IMR-90 (cell line): Measurements from ENCODE around the gene MXRA8. TPM values are rescaled to one million over a fixed set of nuclear protein-coding genes. Genes with fewer than 3 reads are reported as not detected.

Source experiments
- ATAC-seq: fragments of 200-7000 bp; cut with Tn5 transposase; 2 replicates; pipeline ENCODE4 v1.9.1; 2020; ENCODE audit warnings: low read depth, mild to moderate bottlenecking, moderate library complexity
- BruUV-seq: library from RNA; stranded (reverse); fragments of 400-500 nt; replicated peaks from 2 replicates; lab custom pipeline; 2021; lab: Mats Ljungman, UMichigan
- CTCF ChIA-PET: fragments of 300-600 bp; formaldehyde crosslinking; extraction: SDS; loops from one replicate; lab custom pipeline; 2021; ENCODE audit warnings: antibody characterized with exemption; lab: Yijun Ruan, JAX
- POLR2A ChIA-PET: fragments of 300-600 bp; sonication (Branson Sonifier 250); formaldehyde crosslinking; loops from one replicate; lab custom pipeline; 2022; ENCODE audit warnings: antibody characterized with exemption; ENCODE audit not compliant: unreplicated experiment; lab: Charles Lee
- DNase-seq: peaks from one replicate; pipeline ENCODE4 v3.0.0; 2013
- H2AFZ ChIP-seq: replicated peaks from 2 replicates; pipeline ENCODE3; 2013; ENCODE audit warnings: low read length, mild to moderate bottlenecking; ENCODE audit not compliant: poor library complexity
- H2AK5ac ChIP-seq: 2 replicates; pipeline ENCODE4 v1.6.1; 2013; ENCODE audit warnings: low read depth, low read length, inconsistent platforms
- H2AK9ac ChIP-seq: replicated peaks from 2 replicates; pipeline ENCODE3; 2013; ENCODE audit warnings: mild to moderate bottlenecking, low read depth, low read length, moderate library complexity; ENCODE audit not compliant: poor library complexity
- H2BK120ac ChIP-seq: 2 replicates; pipeline ENCODE4 v1.6.1; 2013; ENCODE audit warnings: low read depth, low read length, inconsistent platforms
- H2BK15ac ChIP-seq: 3 replicates; pipeline ENCODE4 v1.6.1; 2013; ENCODE audit warnings: low read depth, low read length, inconsistent platforms
- H2BK20ac ChIP-seq: 2 replicates; pipeline ENCODE4 v1.6.1; 2013; ENCODE audit warnings: low read depth, mild to moderate bottlenecking, inconsistent platforms, low read length, moderate library complexity
- H2BK5ac ChIP-seq: 2 replicates; pipeline ENCODE4 v1.6.1; 2013; ENCODE audit warnings: mild to moderate bottlenecking, low read depth, low read length, inconsistent platforms; ENCODE audit not compliant: poor library complexity, severe bottlenecking
- H3K14ac ChIP-seq: replicated peaks from 2 replicates; pipeline ENCODE4 v1.6.1; 2013; ENCODE audit warnings: low read depth, low read length, inconsistent platforms
- H3K18ac ChIP-seq: 2 replicates; pipeline ENCODE4 v1.6.1; 2013; ENCODE audit warnings: low read depth, low read length, control low read depth
- H3K23ac ChIP-seq: 2 replicates; pipeline ENCODE4 v1.6.1; 2013; ENCODE audit warnings: low read depth, low read length, inconsistent platforms
- H3K27ac ChIP-seq: 2 replicates; pipeline ENCODE4 v1.5.1; 2013; ENCODE audit warnings: mild to moderate bottlenecking, control low read depth, low read length; ENCODE audit not compliant: insufficient read depth
- H3K27me3 ChIP-seq: 2 replicates; pipeline ENCODE4 v1.6.1; 2013; ENCODE audit warnings: low read length; ENCODE audit not compliant: control insufficient read depth, insufficient read depth
- H3K36me3 ChIP-seq: 2 replicates; pipeline ENCODE4 v1.6.1; 2013; ENCODE audit warnings: low read length, mixed read lengths; ENCODE audit not compliant: control insufficient read depth, insufficient read depth
- H3K4ac ChIP-seq: 2 replicates; pipeline ENCODE4 v1.6.1; 2013; ENCODE audit warnings: low read depth, low read length, inconsistent platforms
- H3K4me1 ChIP-seq: 2 replicates; pipeline ENCODE4 v1.6.1; 2013; ENCODE audit warnings: low read length, mixed read lengths; ENCODE audit not compliant: control insufficient read depth, insufficient read depth
- H3K4me2 ChIP-seq: 2 replicates; pipeline ENCODE4 v1.6.1; 2013; ENCODE audit warnings: low read depth, mild to moderate bottlenecking, control low read depth, low read length, moderate library complexity
- H3K4me3 ChIP-seq: 2 replicates; pipeline ENCODE4 v1.5.1; 2013; ENCODE audit warnings: low read depth, mild to moderate bottlenecking, control low read depth, low read length, moderate library complexity; ENCODE audit not compliant: insufficient read depth
- H3K56ac ChIP-seq: 2 replicates; pipeline ENCODE4 v1.6.1; 2013; ENCODE audit warnings: low read length, inconsistent platforms; ENCODE audit not compliant: insufficient read depth; ENCODE audit errors: extremely low read depth
- H3K79me1 ChIP-seq, 2 experiments: 2 replicates each; pipeline ENCODE4 v1.6.1; 2013; ENCODE audit warnings: low read length in 2 of 2, inconsistent platforms in 1 of 2, low read depth in 1 of 2
- H3K9ac ChIP-seq: 2 replicates; pipeline ENCODE4 v1.6.1; 2013; ENCODE audit warnings: low read depth, low read length, control low read depth
- H3K9me1 ChIP-seq: 2 replicates; pipeline ENCODE4 v1.6.1; 2013; ENCODE audit warnings: low read length, inconsistent platforms; ENCODE audit not compliant: insufficient read depth
- H3K9me3 ChIP-seq: 2 replicates; pipeline ENCODE4 v1.6.1; 2013; ENCODE audit warnings: low read length; ENCODE audit not compliant: control insufficient read depth, insufficient read depth
- H4K20me1 ChIP-seq: 2 replicates; pipeline ENCODE4 v1.6.1; 2013; ENCODE audit warnings: low read length, inconsistent platforms; ENCODE audit not compliant: insufficient read depth
- H4K5ac ChIP-seq: 2 replicates; pipeline ENCODE4 v1.6.1; 2013; ENCODE audit warnings: mild to moderate bottlenecking, low read depth, low read length, control low read depth
- H4K8ac ChIP-seq, 2 experiments: 2 replicates each; pipeline ENCODE4 v1.6.1; 2013; ENCODE audit warnings: low read depth in 2 of 2, low read length in 2 of 2, control low read depth in 1 of 2, inconsistent platforms in 1 of 2
- H4K91ac ChIP-seq: 2 replicates; pipeline ENCODE4 v1.6.1; 2013; ENCODE audit warnings: low read depth, low read length, inconsistent platforms; ENCODE audit not compliant: insufficient read depth
- BHLHE40 ChIP-seq: fragments of 150-350 bp; IDR thresholded peaks from 2 replicates; pipeline ENCODE4 v1.6.1; 2016; ENCODE audit warnings: mild to moderate bottlenecking, low read depth, low read length
- CEBPB ChIP-seq: IDR thresholded peaks from 2 replicates; pipeline ENCODE4 v1.6.1; 2012; ENCODE audit warnings: low read depth, low read length, improper control_type of control experiment
- CHD1 ChIP-seq: IDR thresholded peaks from 2 replicates; pipeline ENCODE4 v1.6.1; 2012; ENCODE audit warnings: low read depth, low read length, improper control_type of control experiment
- CTCF ChIP-seq: conservative IDR thresholded peaks from 2 replicates; pipeline ENCODE4 v1.5.1; 2012; ENCODE audit warnings: mild to moderate bottlenecking, low read depth, low read length, improper control_type of control experiment
- ELK1 ChIP-seq: fragments of 150-350 bp; IDR thresholded peaks from 2 replicates; pipeline ENCODE4 v1.6.1; 2016; ENCODE audit warnings: low read depth, mild to moderate bottlenecking, low read length, moderate library complexity, borderline replicate concordance
- FOS ChIP-seq: fragments of 150-350 bp; IDR thresholded peaks from 2 replicates; pipeline ENCODE4 v1.6.1; 2016; ENCODE audit warnings: low read depth, low read length
- MAFK ChIP-seq: IDR thresholded peaks from 2 replicates; pipeline ENCODE4 v1.6.1; 2012; ENCODE audit warnings: low read depth, low read length, improper control_type of control experiment
- MAZ ChIP-seq: IDR thresholded peaks from 2 replicates; pipeline ENCODE4 v1.6.1; 2012; ENCODE audit warnings: low read depth, mild to moderate bottlenecking, low read length, improper control_type of control experiment, moderate library complexity, borderline replicate concordance
- MXI1 ChIP-seq: IDR thresholded peaks from 2 replicates; pipeline ENCODE4 v1.6.1; 2012; ENCODE audit warnings: low read depth, mild to moderate bottlenecking, low read length, moderate library complexity, borderline replicate concordance
- NFE2L2 ChIP-seq: fragments of 150-350 bp; IDR thresholded peaks from 2 replicates; pipeline ENCODE4 v1.6.1; 2016; ENCODE audit warnings: low read depth, mild to moderate bottlenecking, low read length
- POLR2A ChIP-seq: IDR thresholded peaks from 2 replicates; pipeline ENCODE4 v1.6.1; 2012; ENCODE audit warnings: mild to moderate bottlenecking, low read depth, low read length
- RAD21 ChIP-seq: IDR thresholded peaks from 2 replicates; pipeline ENCODE4 v1.6.1; 2012; ENCODE audit warnings: low read length, improper control_type of control experiment
- RCOR1 ChIP-seq: IDR thresholded peaks from 2 replicates; pipeline ENCODE4 v1.6.1; 2012; ENCODE audit warnings: mild to moderate bottlenecking, low read length, improper control_type of control experiment; ENCODE audit not compliant: insufficient replicate concordance
- RFX5 ChIP-seq: IDR thresholded peaks from 2 replicates; pipeline ENCODE4 v1.8.0; 2012; ENCODE audit warnings: low read depth, mild to moderate bottlenecking, low read length, moderate library complexity
- SMC3 ChIP-seq: fragments of 150-350 bp; IDR thresholded peaks from 2 replicates; pipeline ENCODE4 v1.6.1; 2016; ENCODE audit warnings: low read depth, mild to moderate bottlenecking, antibody characterized with exemption, low read length, moderate library complexity
- USF2 ChIP-seq: fragments of 150-350 bp; IDR thresholded peaks from 2 replicates; pipeline ENCODE4 v1.6.1; 2017; ENCODE audit warnings: mild to moderate bottlenecking, antibody characterized with exemption, low read length, low read depth
- WGBS, 2 experiments: methylation state at CpG; one replicate each; pipeline versions ENCODE4 v1.1.5 to v1.1.7; 2013; ENCODE audit warnings: missing lambda C conversion rate in 2 of 2; ENCODE audit not compliant: insufficient read length in 1 of 2; ENCODE audit errors: extremely low coverage in 2 of 2; 5-methylcytosine and 5-hydroxymethylcytosine counted together
- dilution Hi-C: fragments of 300-500 bp; cut with HindIII; formaldehyde crosslinking; loops from one replicate; pipeline ENCODE4 v1.14.3; 2018; ENCODE audit warnings: low sequenced_read_pairs; ENCODE audit not compliant: unreplicated experiment
- in situ Hi-C: fragments of 300-500 bp; cut with MboI; formaldehyde crosslinking; loops from 3 replicates; pipeline ENCODE4 v1.14.3; 2019; ENCODE audit warnings: low sequenced_read_pairs, inconsistent platforms, mixed read lengths
- intact Hi-C: fragments of 100-400 bp; cut with micrococcal nuclease; formaldehyde crosslinking; loops from 2 replicates; pipeline ENCODE4 v1.10.0; 2022
- polyA plus RNA-seq, 3 experiments: library from polyadenylated mRNA; depleted of rRNA; stranded (reverse); fragments of >200 nt; gene quantifications; 2 replicates each; pipeline ENCODE4 v1.2.3, GENCODE V29; 2012; ENCODE audit warnings: low replicate concordance in 1 of 3
- total RNA-seq: library from RNA; depleted of rRNA; stranded (reverse); fragments of >200 nt; gene quantifications from 2 replicates; pipeline ENCODE4 v1.2.3, GENCODE V29; 2012

Gene MXRA8
- total and polyA plus RNA-seq, 2 of the 4 experiments (the other 2 are of a cell fraction): 92.5 to 469 TPM

- ATAC-seq: no peak
- 80% methylated on average over 1 of the region's 14 CpGs; no CpG with 5 or more reads in 1 of the 2 experiments for WGBS, 2 experiments
- H3K9ac ChIP-seq: no peak overlapping the region
Observed at GRCh38 chr1:1322418-1322817, 35.9 kb downstream of the MXRA8 start.

More at GRCh38 chr1:1322418-1322817, 35.9 kb downstream of the MXRA8 start:
- Histone ChIP-seq H4K91ac (no peak overlapping the region), H4K5ac (no peak overlapping the region), H3K56ac (no peak overlapping the region), H3K14ac (no peak overlapping the region), H3K23ac (no peak overlapping the region), H2AK9ac (no peak overlapping the region), H3K4me3 (no peak overlapping the region), H3K9me3 (no peaks in the 10 kb centered on the region), H2AFZ (no peak overlapping the region), H3K18ac (no peak overlapping the region), H2AK5ac (no peak overlapping the region), H3K79me1 (peaks cover 2 to 70% of the 10 kb centered on the region in 2 experiments), H3K27me3 (no peaks in the 10 kb centered on the region), H3K36me3 (peaks cover 24% of the 10 kb centered on the region), H3K4me1 (peaks cover 15% of the 10 kb centered on the region; the same call in 1 of the 2 replicates), H3K9me1 (peaks cover 4% of the 10 kb centered on the region), H3K4me2 (no peak overlapping the region), H2BK15ac (no peak overlapping the region), H2BK5ac (no peak overlapping the region), H3K4ac (no peak overlapping the region), H3K27ac (no peak overlapping the region), H2BK20ac (no peak overlapping the region), H2BK120ac (no peak overlapping the region), H4K8ac (no peak overlapping the region), H4K20me1 (peaks cover 70% of the 10 kb centered on the region)
- in situ Hi-C loops: no loop called here
- CTCF ChIA-PET: no interaction called here
- no TSS peak for BruUV-seq
- dilution Hi-C loops: no loop called here
- POLR2A ChIA-PET: no interaction called here
- no peak for DNase-seq
- intact Hi-C loops: no loop called here
- TF ChIP-seq RCOR1: no peak
- no peak for TF ChIP-seq USF2
- TF ChIP-seq MAFK: no peak
- no peak for TF ChIP-seq POLR2A
- TF ChIP-seq ELK1: no peak
- TF ChIP-seq NFE2L2: no peak
- TF ChIP-seq CEBPB: no peak
- no peak for TF ChIP-seq RAD21
- TF ChIP-seq RFX5: no peak
- TF ChIP-seq SMC3: no peak
- TF ChIP-seq CHD1: no peak
- TF ChIP-seq MXI1: no peak
- no peak for TF ChIP-seq FOS
- no peak for TF ChIP-seq MAZ
- no peak for TF ChIP-seq CTCF
- TF ChIP-seq BHLHE40: no peak
